Measurements from ENCODE around the gene GNAT1. TPM values are rescaled to one million over a fixed set of nuclear protein-coding genes. Genes with fewer than 3 reads are reported as not detected.
A peak's percentile ranks its signal among the peaks of the same experiment; 100 is the strongest.

Gene GNAT1
- total and polyA plus RNA-seq, 2 of the 13 experiments (the other 11 are each of a cell fraction or from before 2014, with no cell fraction given) = 0.15 TPM; not detected in 1

DNA sequence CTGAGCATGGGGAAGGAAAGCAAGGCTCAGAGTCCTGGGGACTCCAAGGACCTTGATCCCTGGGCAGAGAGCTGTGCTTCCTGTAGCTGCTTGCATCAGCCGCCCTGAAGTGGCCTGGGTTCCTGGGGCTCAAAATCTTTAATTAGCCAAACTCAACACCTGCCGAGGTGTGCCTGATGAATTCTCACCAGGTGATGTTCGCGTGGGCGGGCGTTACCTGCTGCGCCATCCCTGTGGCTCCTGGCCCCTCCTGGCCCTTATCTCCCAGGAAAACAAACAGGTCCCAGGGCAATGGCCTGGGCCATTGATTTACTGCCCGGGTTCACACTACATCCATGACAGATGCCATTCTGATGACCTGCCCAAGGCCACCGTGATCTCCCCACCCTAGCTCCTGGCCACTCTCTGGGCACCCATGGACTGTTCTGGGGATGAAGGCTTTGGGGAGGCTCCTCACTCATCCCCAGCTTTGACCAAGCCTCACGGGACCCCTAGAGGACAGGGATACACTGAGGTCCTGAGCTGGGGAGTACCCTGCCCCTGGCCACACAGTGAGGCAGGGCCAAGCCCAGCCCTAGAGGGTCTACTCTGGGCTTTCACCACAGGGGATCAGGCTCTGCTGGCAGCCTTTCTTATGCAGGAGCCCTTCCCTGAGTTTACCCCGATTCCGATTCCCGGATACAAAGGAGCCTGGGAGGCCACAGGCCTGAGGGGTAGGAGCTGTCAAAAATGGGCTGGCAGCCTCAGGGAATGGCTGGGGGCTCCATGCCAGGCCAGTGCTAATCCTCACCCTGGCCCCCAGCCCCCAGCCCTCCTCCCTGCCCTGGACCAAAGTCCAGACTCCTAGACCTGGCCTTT is 19.3 kb downstream of the GNAT1 start (continued):
- TF ChIP-seq ZNF496 (CRISPR knock-in tag; IDR thresholded peaks at IDR 0.05; ENCODE audit: insufficient replicate concordance) (no peak), FOSL2 (CRISPR knock-in tag; IDR thresholded peaks at IDR 0.05) (peak; percentile 87), GTF2F1 (IDR thresholded peaks at IDR 0.05; ENCODE audit: low read length) (no peak), ZNF382 (CRISPR knock-in tag; IDR thresholded peaks at IDR 0.05; ENCODE audit: borderline replicate concordance) (no peak), ZNF749 (CRISPR knock-in tag; IDR thresholded peaks at IDR 0.05; ENCODE audit: borderline replicate concordance) (0 out of 2 replicates have a peak, but pooled peaks have one; percentile 22), NONO (IDR thresholded peaks at IDR 0.05) (no peak), NONO (CRISPR knock-in tag; conservative IDR thresholded peaks at IDR 0.05) (peak; percentile 82; the same call in 1 of the 2 replicates), MAFG (CRISPR knock-in tag; IDR thresholded peaks at IDR 0.05) (no peak), TSC22D2 (CRISPR knock-in tag; IDR thresholded peaks at IDR 0.05; ENCODE audit: borderline replicate concordance) (no peak), ZNF30 (CRISPR knock-in tag; IDR thresholded peaks at IDR 0.05) (no peak), MIXL1 (CRISPR knock-in tag; IDR thresholded peaks at IDR 0.05) (no peak; the same call in 1 of the 2 replicates), ZNF343 (CRISPR knock-in tag; IDR thresholded peaks at IDR 0.05) (0 out of 2 replicates have a peak, but pooled peaks have one; percentile 47), ZNF292 (CRISPR knock-in tag; IDR thresholded peaks at IDR 0.05; ENCODE audit: borderline replicate concordance, low read depth) (no peak), GLI4 (CRISPR knock-in tag; IDR thresholded peaks at IDR 0.05; ENCODE audit: borderline replicate concordance) (0 out of 2 replicates have a peak, but pooled peaks have one; percentile 43), ZMYM4 (CRISPR knock-in tag; IDR thresholded peaks at IDR 0.05) (peak; percentile 11; the same call in 1 of the 2 replicates), ZFP41 (CRISPR knock-in tag; IDR thresholded peaks at IDR 0.05; ENCODE audit: borderline replicate concordance) (no peak), SPEN (CRISPR knock-in tag; IDR thresholded peaks at IDR 0.05; ENCODE audit: low read depth) (no peak; the same call in none of the 2 replicates), NFE2 (CRISPR knock-in tag; IDR thresholded peaks at IDR 0.05) (no peak), ETV5 (CRISPR knock-in tag; IDR thresholded peaks at IDR 0.05; ENCODE audit: borderline replicate concordance) (peak; percentile 72; the same call in 1 of the 2 replicates)
- TF ChIP-seq, protein P1, sequence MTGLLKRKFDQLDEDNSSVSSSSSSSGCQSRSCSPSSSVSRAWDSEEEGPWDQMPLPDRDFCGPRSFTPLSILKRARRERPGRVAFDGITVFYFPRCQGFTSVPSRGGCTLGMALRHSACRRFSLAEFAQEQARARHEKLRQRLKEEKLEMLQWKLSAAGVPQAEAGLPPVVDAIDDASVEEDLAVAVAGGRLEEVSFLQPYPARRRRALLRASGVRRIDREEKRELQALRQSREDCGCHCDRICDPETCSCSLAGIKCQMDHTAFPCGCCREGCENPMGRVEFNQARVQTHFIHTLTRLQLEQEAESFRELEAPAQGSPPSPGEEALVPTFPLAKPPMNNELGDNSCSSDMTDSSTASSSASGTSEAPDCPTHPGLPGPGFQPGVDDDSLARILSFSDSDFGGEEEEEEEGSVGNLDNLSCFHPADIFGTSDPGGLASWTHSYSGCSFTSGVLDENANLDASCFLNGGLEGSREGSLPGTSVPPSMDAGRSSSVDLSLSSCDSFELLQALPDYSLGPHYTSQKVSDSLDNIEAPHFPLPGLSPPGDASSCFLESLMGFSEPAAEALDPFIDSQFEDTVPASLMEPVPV (CRISPR knock-in tag; IDR thresholded peaks at IDR 0.05) = 0 out of 2 replicates have a peak, but pooled peaks have one; percentile 64
- TF ChIP-seq, protein P2, sequence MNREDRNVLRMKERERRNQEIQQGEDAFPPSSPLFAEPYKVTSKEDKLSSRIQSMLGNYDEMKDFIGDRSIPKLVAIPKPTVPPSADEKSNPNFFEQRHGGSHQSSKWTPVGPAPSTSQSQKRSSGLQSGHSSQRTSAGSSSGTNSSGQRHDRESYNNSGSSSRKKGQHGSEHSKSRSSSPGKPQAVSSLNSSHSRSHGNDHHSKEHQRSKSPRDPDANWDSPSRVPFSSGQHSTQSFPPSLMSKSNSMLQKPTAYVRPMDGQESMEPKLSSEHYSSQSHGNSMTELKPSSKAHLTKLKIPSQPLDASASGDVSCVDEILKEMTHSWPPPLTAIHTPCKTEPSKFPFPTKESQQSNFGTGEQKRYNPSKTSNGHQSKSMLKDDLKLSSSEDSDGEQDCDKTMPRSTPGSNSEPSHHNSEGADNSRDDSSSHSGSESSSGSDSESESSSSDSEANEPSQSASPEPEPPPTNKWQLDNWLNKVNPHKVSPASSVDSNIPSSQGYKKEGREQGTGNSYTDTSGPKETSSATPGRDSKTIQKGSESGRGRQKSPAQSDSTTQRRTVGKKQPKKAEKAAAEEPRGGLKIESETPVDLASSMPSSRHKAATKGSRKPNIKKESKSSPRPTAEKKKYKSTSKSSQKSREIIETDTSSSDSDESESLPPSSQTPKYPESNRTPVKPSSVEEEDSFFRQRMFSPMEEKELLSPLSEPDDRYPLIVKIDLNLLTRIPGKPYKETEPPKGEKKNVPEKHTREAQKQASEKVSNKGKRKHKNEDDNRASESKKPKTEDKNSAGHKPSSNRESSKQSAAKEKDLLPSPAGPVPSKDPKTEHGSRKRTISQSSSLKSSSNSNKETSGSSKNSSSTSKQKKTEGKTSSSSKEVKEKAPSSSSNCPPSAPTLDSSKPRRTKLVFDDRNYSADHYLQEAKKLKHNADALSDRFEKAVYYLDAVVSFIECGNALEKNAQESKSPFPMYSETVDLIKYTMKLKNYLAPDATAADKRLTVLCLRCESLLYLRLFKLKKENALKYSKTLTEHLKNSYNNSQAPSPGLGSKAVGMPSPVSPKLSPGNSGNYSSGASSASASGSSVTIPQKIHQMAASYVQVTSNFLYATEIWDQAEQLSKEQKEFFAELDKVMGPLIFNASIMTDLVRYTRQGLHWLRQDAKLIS (CRISPR knock-in tag; IDR thresholded peaks at IDR 0.05) = no peak
- TF ChIP-seq, protein P3, sequence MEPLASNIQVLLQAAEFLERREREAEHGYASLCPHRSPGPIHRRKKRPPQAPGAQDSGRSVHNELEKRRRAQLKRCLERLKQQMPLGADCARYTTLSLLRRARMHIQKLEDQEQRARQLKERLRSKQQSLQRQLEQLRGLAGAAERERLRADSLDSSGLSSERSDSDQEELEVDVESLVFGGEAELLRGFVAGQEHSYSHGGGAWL (CRISPR knock-in tag; IDR thresholded peaks at IDR 0.05) = no peak

Measured in HepG2 (cell line).